ENCODE data around the gene NR6A1.
A peak's percentile ranks its signal among the peaks of the same experiment; 100 is the strongest.
"Not testable (repeated sequence)": the region's sequence is repeated elsewhere in the genome, so short reads cannot be mapped to it uniquely, and the experiment has no call there.

The NR6A1 gene

DNA sequence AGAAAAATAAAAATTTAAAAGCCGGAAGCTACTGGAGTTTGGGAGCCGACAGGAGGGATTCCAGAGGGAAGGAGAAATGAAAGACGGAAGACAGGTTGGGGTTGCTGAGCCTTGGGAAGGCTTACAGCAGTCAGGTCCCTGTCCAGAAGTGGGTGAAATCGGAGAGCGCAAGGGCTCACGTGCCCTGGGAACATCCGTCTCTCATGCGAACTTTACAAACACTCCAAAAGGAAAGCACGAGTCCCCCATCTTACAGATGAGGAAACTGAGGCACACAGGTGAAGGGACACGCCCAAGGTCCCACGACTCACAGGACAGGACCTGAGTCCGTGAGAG, 5.5 kb upstream of the NR6A1 start:
- peaks cover 51% of the 10 kb centered on the region for H3K27me3 Mint-ChIP-seq (ENCODE audit: low read depth)
- H3K4me3 Mint-ChIP-seq: peak overlapping the region; percentile 75
- peaks cover 27% of the 10 kb centered on the region for H3K4me1 Mint-ChIP-seq (ENCODE audit: low read depth)

DNA sequence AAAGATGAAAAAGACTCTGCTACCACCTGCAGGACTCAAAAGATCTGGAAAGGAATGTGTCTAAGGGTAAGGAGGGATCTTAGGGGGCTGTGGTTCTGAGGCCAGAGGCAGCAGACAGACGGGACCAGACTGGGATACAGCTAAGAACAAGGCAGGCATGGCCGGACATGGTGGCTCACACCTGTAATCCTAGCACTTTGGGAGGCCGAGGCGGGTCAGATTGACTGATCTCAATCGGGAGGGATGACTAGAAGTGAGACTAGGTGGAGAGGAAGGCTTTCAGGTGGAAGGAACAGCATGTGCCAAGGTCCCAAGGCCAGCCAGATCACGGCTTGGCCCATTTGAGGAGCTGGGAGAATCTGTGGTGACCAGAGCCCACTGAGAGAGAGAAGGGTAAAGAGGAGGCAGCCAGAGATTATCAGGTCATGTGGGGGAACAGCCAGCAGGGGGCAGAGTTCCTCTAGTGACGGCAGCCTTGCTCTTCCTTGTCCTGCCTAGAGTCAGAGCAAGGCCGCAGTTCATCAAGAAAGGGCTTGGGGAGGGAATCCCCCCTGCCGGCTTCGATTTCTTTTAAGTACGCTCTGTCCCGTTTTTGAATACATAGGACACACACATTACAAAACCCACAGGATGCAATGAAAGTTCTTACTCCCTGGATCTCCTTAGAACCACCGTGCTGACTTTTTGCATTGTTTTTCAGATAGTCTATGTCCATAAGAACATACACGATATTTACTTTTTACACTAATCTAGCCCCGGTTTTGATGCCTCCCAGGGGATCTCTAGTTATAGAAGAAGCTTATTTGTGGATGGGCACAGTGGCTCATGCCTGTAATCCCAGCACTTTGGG, 3.2 kb upstream of the NR6A1 start:
- no peaks in the 10 kb centered on the region for H3K9me3 Mint-ChIP-seq
- H3K27ac Mint-ChIP-seq: no peak overlapping the region
- peak; percentile 76 for DNase-seq (ENCODE audit: low spot score)
- H3K36me3 Mint-ChIP-seq (ENCODE audit: low read depth): peaks cover 2% of the 10 kb centered on the region
- H3K27me3 Mint-ChIP-seq (ENCODE audit: low read depth): peaks cover 64% of the 10 kb centered on the region
- H3K4me3 Mint-ChIP-seq: peak overlapping the region; percentile 7
- H3K4me1 Mint-ChIP-seq (ENCODE audit: low read depth): peaks cover 36% of the 10 kb centered on the region

More for the DNA sequence above, 5.5 kb upstream of the NR6A1 start:
- no peak for DNase-seq (ENCODE audit: low spot score)
- H3K36me3 Mint-ChIP-seq (ENCODE audit: low read depth): no peaks in the 10 kb centered on the region
- H3K27ac Mint-ChIP-seq: no peak overlapping the region
- H3K9me3 Mint-ChIP-seq: no peaks in the 10 kb centered on the region

DNA sequence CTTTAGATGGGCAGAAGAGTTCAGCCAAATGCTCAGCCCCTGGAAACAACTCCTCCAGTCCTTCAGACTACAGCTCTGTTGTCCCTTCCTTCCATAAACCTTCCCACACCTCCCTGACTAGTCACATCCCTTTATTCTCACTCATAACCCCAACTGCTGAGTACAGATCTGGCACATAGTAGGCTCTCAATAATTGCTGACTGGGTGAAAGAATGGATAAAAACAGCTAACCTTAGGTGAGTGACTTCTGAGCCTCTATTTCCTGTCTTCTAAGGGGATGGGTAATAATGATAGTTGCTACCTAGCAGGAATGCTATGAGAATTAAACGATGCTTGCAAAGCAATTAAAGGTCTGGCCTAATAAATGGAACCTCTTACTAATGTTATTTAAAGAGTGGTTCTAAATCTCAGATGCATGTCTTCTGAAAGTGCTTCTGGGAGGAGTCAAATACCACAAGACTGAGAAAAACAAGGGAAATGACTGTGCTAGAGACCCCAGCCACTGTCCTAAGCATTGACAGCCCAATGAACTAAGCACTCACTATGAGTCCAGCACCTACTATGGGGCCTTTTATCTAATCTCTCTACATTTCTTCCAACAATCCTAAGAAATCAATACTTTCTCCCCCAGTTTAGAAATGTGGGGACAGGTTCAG, 2.5 kb upstream of the NR6A1 start:
- DNase-seq (ENCODE audit: low spot score): no peak
- Mint-ChIP-seq H3K4me3 (no peak overlapping the region), H3K36me3 (ENCODE audit: low read depth) (peaks cover 2% of the 10 kb centered on the region), H3K9me3 (no peaks in the 10 kb centered on the region), H3K4me1 (ENCODE audit: low read depth) (peaks cover 40% of the 10 kb centered on the region), H3K27me3 (ENCODE audit: low read depth) (peaks cover 65% of the 10 kb centered on the region), H3K27ac (no peak overlapping the region)

DNA sequence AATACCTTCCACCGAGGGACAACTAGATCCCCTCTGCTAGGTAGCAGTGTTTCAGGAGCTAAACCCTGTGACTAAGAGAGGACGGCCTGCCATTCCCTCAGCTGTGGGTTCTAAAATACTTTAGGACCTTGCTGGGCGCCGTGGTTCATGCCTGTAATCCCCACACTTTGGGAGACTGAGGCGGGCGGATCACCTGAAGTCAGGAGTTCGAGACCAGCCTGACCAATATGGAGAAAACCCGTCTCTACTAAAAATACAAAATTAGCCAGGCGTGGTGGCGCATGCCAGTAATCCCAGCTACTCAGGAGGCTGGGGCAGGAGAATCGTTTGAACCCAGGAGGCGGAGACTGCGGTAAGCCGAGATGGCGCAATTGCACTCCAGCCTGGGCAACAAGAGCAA, 1.8 kb upstream of the NR6A1 start:
- Mint-ChIP-seq H3K27me3 (ENCODE audit: low read depth) (peaks cover 71% of the 10 kb centered on the region), H3K4me3 (peak overlapping the region; percentile 82), H3K4me1 (ENCODE audit: low read depth) (peaks cover 40% of the 10 kb centered on the region)
- not testable (repeated sequence) for H3K9me3 Mint-ChIP-seq; H3K27ac Mint-ChIP-seq; DNase-seq (ENCODE audit: low spot score); H3K36me3 Mint-ChIP-seq (ENCODE audit: low read depth)

DNA sequence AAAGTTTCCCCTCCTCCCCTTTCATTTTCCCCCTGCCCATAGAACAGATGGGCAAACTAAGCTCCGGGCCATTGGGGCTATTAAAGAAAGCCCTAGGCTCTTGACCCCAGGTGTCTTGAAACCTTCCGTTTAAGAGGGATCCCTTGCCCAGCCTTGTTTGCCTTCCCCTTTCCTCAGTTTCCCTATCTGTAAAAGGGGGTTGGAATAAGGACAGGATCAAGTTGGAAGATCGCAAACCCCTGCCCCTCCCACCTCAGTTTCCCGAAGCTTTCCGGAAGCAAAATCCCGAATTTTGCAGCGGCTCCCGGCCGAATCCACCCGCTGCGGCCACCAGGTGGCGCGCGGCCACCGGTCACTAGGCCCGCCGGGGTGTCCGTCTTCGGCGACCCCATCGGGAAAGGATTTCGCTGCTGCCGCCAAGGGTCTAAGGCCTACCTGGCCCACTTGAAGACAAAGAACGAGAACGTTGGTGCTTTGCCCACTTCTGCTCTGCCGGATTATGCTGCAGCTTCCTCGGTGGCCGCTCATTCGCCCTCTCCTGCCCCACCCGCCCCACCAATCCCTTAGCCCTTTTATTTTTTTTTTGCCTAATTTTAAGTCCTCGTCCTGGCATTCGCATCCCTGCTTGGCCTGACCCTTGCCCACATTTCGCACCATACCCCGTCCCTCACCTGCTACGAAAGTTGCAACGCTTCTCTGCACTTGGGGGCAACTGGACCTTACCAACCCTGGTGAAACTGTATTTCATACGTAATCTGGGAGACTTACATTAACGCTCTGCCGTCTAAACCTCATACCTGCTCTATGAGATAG, 962 bp upstream of the NR6A1 start:
- Mint-ChIP-seq H3K27me3 (ENCODE audit: low read depth) (peaks cover 75% of the 10 kb centered on the region), H3K4me1 (ENCODE audit: low read depth) (peaks cover 40% of the 10 kb centered on the region), H3K36me3 (ENCODE audit: low read depth) (peaks cover 2% of the 10 kb centered on the region), H3K27ac (peak overlapping the region; percentile 82), H3K4me3 (peak overlapping the region; percentile 82), H3K9me3 (no peaks in the 10 kb centered on the region)
- peak; percentile 35 for DNase-seq (ENCODE audit: low spot score)

DNA sequence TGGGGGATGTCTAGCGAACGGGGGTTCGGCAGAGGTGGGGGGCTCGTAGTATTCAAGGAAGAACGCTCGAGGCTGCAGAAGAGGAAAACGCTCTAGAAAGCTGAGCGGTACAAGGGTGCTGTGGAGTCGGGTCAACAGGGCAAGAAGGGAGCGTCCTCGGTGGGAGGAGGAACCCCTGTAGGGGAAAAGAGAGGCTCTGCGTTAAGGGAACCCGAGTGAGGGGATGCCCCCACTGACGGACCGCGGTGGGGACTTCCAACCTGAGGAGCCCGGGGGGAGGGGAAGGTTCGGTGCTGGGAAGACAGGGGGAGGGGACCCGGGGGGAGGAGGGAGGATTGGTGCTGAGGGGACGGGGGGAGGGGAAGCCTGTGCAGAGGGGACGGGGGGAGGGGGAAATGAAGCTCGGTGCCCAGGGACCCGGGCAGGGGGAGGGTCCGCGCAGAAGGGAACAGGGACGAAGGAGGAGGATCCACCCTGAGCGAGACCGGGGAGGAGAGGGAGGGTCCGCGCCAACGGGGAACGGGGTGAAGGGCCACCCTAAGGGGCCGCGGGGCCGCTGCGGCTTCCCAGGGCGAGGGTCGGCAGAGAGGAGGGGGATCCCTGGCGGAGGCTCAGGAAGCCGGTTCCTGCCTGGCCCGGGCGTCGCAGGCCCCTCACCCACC, 621 bp downstream of the NR6A1 start:
- peak overlapping the region; percentile 58 for H3K27ac Mint-ChIP-seq
- H3K27me3 Mint-ChIP-seq (ENCODE audit: low read depth): peaks cover 76% of the 10 kb centered on the region
- DNase-seq (ENCODE audit: low spot score): no peak
- H3K4me3 Mint-ChIP-seq: peak overlapping the region; percentile 88
- peaks cover 2% of the 10 kb centered on the region for H3K36me3 Mint-ChIP-seq (ENCODE audit: low read depth)
- no peaks in the 10 kb centered on the region for H3K9me3 Mint-ChIP-seq
- peaks cover 34% of the 10 kb centered on the region for H3K4me1 Mint-ChIP-seq (ENCODE audit: low read depth)

DNA sequence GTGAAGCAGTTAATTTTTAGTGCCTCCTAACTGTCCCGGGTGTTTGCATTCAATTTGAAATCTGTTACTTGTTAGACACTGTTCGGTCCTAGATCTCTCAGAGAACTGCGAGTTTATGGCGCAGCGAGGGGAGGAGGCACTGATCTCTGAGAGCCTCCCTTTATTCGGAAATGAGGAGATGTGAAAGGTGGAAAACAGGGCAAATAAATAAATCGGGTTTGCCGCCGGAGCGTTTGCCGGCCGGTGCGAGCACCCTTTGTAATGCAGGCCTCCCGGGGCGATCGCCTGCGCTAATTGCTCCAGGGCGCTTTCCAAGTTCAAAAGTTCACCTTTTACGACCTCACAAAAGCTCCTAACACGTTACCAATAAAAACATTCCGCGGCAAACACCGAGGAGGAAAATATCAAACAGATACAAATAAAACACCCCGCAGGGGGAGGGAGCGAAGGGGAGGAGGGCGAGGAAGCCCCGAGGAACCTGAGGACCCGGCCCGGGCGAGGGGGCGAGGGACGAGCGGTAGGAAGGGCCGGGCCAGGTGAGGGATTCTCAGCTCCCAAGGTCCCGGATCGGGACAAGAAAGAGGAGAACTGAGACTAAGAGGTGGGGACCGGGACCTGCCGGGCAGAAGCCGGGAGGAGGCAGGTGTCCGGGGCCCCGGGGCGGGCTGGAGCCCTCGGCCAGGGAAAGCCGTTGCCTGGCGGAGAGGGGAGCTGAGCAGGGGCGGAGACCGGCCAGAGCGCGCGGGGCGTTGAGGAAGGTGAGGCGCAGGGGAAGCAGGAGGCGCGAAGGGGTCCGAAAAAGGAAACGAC, 1.4 kb downstream of the NR6A1 start:
- H3K27ac Mint-ChIP-seq: peak overlapping the region; percentile 58
- peaks cover 75% of the 10 kb centered on the region for H3K27me3 Mint-ChIP-seq (ENCODE audit: low read depth)
- peak overlapping the region; percentile 88 for H3K4me3 Mint-ChIP-seq
- peaks cover 34% of the 10 kb centered on the region for H3K4me1 Mint-ChIP-seq (ENCODE audit: low read depth)
- peak; percentile 16 for DNase-seq (ENCODE audit: low spot score)
- peaks cover 2% of the 10 kb centered on the region for H3K36me3 Mint-ChIP-seq (ENCODE audit: low read depth)
- H3K9me3 Mint-ChIP-seq: no peaks in the 10 kb centered on the region

DNA sequence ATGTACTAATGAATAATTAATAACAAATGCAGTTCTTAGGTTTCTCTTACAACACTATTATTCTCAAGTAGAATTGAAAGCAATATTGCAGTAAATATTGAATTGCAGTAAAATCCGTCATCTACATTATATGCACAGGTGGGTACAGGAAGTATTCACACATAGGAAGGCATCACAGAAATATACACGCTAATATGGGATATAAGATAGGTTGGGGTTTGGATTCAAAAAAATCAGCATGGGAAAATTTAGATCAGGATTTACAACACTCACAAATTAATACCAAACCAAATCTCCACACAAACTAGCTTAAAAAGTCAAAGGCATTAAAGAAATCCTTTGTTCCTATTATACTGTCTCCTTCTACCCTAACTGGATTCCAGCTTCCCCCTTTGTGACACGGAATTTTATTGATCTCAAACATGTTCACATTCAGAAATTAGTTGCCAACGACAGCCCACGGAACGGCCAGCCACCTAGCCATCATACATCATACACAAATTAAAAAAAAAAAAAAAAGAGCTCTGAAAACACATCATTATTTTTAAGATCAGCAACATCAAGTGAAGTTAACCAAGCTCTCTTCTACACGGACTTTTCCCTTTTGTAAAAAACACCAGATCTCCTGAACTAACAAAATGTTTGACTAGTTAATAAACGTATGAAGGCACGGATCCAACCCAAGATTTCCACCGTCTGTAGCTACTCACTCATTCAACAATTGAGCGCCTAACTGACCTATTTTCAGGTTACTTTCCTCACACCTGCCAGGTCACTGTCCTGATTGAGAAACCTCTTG, 2.2 kb downstream of the NR6A1 start:
- Mint-ChIP-seq H3K36me3 (ENCODE audit: low read depth) (peaks cover 2% of the 10 kb centered on the region), H3K9me3 (no peaks in the 10 kb centered on the region), H3K4me3 (peak overlapping the region; percentile 88), H3K27me3 (ENCODE audit: low read depth) (peaks cover 77% of the 10 kb centered on the region), H3K27ac (no peak overlapping the region), H3K4me1 (ENCODE audit: low read depth) (peaks cover 28% of the 10 kb centered on the region)
- no peak for DNase-seq (ENCODE audit: low spot score)

DNA sequence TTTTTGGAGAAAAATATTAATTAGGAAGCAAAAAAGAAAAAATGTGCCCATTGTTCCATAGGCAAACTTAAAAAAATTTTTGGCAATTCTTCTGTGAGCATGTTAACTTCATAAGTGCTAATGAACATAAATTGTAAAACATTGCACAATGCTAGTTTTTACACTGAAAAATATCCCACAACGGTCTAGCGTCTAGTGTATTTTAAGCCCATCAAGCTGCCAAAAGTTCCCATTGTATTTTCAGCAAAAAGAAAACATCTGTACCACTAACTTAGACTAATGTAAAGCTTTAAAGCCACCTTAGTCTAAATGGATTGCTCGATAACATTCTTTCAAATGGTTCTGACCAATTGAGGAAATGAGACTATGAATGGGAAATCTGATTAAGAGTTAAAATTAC, 2.8 kb downstream of the NR6A1 start:
- Mint-ChIP-seq H3K27me3 (ENCODE audit: low read depth) (peaks cover 77% of the 10 kb centered on the region), H3K4me3 (no peak overlapping the region), H3K4me1 (ENCODE audit: low read depth) (peaks cover 22% of the 10 kb centered on the region), H3K36me3 (ENCODE audit: low read depth) (peaks cover 2% of the 10 kb centered on the region), H3K9me3 (no peaks in the 10 kb centered on the region), H3K27ac (no peak overlapping the region)
- DNase-seq (ENCODE audit: low spot score): no peak

DNA sequence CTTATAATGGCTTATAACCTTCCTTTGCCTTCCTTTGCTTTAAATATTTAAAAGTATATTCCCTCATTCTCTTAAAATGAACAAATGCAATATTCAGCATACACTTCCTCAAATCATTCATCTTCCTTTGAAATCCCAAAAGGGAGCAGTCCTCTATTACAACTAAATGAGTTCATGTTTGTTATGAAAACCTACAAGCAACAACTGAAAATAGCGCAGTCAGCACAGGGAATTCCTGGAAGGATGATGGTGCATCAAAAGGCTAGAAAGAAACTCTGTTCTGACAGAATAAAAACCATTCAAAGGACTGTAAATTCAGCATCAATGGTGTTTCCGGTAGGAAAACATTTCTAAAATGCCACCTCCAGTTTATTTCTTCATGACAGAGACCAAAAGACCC, 3.3 kb downstream of the NR6A1 start:
- Mint-ChIP-seq H3K4me3 (no peak overlapping the region), H3K36me3 (ENCODE audit: low read depth) (peaks cover 2% of the 10 kb centered on the region), H3K27me3 (ENCODE audit: low read depth) (peaks cover 81% of the 10 kb centered on the region), H3K4me1 (ENCODE audit: low read depth) (peaks cover 21% of the 10 kb centered on the region), H3K27ac (no peak overlapping the region), H3K9me3 (no peaks in the 10 kb centered on the region)
- DNase-seq (ENCODE audit: low spot score): no peak

DNA sequence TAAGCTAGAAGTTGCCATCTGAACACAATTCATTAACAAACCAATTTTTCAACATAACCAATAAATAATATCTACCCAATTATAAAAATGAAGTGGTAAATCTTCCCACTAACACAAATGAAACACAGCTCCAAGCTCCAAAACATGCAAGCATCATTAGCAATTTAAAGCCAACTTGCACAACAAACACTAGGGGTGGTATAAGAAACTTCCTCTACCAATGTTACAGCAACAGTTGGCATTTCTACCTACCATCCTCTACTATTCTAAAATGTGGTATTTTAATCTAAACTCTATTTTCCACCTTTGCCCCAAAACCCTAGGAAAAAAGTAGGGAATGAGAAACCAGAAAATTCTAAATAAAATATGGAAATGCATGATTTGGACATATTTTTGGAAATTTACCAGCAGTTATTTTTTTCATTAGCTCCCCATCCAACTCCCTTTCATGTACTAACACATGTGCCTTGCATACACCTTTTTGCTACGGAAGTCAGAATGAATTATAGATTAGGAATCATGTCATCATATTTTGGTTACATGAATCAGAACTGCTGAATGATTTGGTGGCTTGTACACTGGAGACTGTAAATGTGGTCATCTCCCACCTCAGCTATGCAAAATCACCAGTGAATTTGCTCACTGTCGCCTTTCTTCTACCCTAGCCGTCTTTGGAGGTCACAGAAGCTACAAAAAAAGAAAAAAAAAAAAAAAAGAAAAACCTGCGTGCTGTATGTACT, 4.1 kb downstream of the NR6A1 start:
- Mint-ChIP-seq H3K4me3 (no peak overlapping the region), H3K4me1 (ENCODE audit: low read depth) (peaks cover 14% of the 10 kb centered on the region), H3K27ac (no peak overlapping the region), H3K27me3 (ENCODE audit: low read depth) (peaks cover 81% of the 10 kb centered on the region), H3K36me3 (ENCODE audit: low read depth) (peaks cover 2% of the 10 kb centered on the region), H3K9me3 (no peaks in the 10 kb centered on the region)
- DNase-seq (ENCODE audit: low spot score): no peak

DNA sequence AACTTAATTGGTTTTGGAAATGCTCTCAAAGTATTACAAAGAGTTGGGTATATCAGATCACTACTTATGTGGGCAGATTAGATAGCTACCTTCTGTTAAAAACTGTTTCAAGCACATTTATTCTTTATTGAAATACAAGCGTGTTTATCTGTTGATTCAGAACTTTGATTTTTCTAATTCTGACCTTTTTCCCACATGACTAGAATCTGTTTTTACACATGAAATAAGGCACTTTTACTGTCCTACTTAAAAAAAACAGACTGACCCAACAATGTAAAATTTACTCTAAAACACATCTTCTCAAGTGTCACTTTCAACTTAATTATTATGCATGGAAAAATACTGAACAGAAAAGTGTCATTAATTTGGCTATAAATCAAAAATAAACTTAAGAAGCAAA, 4.8 kb downstream of the NR6A1 start:
- Mint-ChIP-seq H3K9me3 (no peaks in the 10 kb centered on the region), H3K36me3 (ENCODE audit: low read depth) (peaks cover 2% of the 10 kb centered on the region), H3K4me1 (ENCODE audit: low read depth) (peaks cover 12% of the 10 kb centered on the region), H3K27me3 (ENCODE audit: low read depth) (peaks cover 82% of the 10 kb centered on the region), H3K27ac (no peak overlapping the region), H3K4me3 (no peak overlapping the region)
- DNase-seq (ENCODE audit: low spot score): no peak

Data from T-helper 2 cell treated with Interferon-gamma antibody and Interleukin-4, amounts not matched to agents 5 μg/mL and 100 μg/mL, for 36 hours (primary cell).